NCI-H82 treated with DMSO at 0.1 percent for 48 hours (cell line): ENCODE measurements around the gene DTNBP1.

Source experiments
- DNase-seq: peaks from one replicate; lab custom pipeline; 2025; ENCODE audit not compliant: unreplicated experiment; lab: John Stamatoyannopoulos, UW

Gene DTNBP1

DNA sequence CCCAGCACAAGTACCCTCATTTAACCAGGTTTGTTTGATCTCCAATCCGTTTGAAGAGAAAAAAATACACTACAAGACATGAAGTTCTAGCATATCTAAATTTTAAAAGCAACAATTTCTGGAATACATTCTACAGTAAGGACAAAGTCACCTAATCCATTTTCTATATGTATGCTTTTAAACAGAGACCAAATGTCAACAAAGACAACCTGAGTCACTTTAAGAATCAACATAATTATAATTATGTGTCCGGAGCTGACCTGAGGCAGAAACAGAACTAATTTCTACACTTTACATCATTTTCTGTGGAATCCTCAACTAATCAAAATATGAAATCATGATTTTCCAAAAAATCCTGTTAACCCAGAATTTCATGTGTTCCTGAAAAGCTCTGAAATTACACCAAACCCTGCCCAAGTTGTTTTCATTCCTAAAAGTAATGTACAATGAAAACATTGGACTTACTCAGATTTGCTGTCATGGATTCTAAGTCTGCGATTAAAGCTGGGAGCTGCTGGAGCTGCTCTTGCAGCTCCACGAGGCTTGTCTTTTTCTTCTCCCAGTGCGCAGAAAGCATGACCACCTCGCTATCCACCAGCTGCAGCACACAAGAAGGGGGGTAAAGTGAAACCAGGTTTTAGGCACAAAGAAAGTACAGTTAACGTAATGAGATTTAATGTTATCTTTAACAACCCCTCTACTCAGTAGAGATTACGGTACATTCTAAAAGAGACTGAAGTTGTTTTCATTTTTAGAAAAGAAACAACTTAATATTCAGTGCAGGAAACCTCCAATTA is 35.8 kb downstream of the DTNBP1 start:
- DNase-seq: peak; percentile 69

DNA sequence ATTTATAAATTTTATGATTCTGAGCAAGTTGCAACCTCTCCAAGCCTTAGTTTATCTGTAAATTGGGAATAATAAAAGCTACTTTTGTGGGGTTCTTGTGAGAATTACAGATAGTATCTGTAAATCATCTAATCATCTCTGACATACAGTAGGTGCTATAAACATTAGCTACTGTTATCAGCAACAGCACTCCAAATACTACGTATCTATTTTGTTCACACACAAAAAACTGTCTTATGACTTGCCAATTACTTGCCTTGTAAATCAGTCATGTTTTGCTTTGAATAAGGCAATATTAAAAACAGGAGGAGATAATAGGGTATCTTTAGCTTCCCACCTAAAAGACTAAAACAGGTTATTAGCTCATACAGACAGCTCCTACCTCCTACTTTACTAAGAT is 36.7 kb downstream of the DTNBP1 start:
- no peak for DNase-seq

DNA sequence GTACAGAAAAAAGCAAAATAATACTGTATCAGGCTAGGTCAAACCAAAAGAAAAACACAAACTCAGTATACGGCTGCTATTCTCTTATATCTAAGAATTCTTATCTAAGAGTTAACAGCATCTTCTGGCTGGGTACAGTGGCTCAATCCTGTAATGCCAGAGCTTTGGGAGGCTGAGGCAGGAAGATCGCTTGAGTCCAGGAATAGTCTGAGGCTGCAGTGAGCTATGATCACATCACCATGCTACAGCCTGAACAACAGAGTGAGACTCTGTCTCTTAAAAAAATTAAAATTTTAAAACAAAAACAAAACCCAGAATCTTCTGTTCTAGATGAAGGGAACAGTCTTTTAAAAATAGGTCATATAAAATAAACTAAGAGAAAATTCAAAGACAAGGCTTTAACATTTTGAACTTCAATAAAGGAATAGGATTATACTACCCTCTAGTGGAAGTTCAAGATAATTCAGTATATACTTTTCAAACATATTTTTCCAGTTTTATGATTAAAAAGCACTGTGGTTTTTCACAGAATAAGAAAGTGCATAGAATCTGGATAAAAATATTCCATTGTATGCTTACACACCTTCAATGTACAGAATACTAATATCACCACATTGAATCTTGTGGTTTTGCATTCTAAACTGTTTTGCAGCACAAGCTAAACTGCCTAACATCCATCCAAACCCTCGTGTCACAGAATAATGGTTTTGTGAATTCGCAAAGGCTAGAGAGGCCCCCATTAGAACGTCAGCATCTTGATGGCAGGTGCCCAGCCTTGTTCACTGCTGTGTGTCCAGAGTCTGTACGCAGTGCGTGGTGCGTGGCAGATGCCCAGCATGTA is 39.3 kb downstream of the DTNBP1 start:
- no peak for DNase-seq

DNA sequence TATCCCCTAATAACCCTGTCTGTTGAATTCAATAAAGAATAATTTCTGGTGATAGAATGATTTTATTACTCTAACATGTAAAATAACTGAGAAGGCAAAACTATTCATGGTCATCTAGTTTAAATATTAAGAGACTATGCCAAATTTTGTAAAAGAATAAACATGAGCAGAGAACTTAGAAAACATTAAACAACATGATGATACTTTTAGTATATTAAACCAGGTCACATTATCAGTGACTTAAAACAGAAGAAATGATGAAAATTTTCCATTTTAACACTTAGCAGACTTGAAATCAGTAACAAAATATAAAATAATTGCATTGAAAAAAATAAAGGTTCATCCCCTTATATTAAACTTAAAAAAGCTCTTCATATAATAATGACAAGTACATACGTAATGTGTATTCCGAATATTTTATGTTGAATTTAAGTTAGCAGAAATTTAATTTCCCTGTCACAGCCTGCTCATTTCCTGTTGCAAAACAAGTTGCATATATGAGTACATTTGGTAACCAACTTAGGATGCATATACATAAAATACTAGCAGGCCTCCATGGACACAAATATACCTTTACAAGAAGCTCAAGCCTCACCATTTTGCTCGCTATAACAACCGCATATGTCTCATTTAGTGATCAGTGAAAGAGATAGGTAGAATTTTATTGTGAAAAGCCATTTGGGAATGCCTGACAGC is 40.6 kb downstream of the DTNBP1 start:
- DNase-seq: no peak

DNA sequence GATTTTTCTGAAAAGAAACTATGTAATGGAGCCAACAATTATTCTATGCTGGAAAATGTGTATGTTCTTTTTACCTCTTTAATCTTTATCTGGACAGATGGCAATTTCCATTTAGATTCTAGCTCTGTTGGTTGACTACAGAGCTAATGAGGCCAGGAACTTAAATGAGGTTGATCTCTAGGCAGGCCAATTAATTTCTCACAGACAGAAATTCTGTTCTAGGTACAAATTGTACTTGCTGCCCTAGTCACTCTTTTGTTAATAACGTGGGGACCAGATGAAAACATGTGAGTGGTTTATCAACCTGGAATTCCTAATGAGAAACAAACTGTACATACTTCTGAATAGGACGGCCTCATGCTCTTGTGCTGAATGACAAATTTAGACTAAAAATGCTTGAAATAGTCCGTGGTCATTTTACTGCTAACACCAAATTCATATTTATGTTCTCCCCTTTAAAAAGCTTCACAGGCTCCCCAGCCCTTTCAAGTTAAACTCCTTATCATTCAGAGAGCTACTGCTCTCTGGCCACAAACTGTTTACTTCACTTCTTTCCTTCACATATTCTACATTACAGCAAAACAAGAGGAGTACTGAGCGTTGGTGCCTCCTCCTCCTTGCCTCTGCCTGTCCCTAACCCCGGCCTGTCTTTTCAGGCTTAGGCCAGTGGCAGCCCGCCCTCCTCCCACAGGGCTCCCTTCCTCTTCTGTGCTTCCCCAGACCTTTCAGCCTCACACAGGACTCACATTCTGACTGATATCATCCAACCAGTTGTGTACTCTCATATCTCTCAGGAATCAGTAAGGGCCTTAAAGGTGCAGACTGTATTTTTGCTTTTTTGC is 41.4 kb downstream of the DTNBP1 start:
- DNase-seq: peak; percentile 91

DNA sequence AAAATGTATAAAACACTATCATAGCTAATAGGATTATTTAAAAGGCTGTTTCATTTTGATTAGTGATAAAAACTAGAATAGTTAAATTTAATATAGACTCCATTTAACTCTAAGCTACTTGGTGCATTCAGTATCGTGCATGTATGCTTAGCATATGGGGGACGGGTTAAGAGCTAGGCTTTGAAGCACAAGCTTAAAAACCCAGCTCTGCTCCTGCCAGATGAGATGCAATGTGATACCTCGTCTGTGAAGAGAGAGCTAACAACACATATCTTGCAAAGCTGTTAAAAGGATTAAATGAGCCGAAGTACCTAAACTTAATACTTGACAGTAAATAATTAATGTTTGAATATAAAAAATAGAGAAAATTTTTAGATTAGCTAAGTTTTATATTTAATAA is 42.2 kb downstream of the DTNBP1 start:
- peak; percentile 93 for DNase-seq

DNA sequence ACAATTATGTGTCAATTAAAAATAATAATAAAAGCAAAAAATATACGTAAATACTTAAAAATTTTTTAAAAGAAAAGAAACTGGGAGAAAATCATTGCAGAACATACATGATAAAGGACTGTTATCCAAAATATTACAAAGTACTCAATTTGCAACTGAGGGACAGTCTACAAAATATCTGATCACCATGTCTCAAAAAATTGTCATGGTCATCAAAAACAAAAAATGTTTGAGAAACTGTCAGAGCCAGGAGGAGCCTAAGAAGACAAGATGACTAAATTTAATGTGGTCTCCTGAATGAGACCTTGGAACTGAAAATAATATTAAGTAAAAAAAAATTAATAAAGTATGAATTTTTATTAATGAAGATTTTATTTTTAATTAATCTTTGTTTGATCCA is 43.5 kb downstream of the DTNBP1 start:
- DNase-seq: no peak

DNA sequence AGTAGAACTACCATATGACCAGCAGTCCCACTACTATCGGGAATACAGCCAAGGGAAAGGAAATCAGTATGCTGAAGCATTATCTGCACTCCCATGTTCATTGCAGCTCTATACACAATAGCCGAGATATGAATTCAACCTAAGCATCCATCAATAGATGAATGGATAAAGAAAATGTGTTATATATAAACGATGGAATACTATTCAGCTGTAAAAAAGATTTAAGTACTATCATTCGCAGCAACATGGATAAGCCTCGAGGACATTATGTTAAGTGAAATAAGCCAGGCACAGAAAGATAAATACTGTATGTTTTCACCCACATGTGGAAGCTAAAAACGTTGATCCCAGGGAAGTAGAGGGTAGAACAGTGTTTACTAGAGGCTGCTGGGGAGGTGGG is 44.1 kb downstream of the DTNBP1 start:
- no peak for DNase-seq

DNA sequence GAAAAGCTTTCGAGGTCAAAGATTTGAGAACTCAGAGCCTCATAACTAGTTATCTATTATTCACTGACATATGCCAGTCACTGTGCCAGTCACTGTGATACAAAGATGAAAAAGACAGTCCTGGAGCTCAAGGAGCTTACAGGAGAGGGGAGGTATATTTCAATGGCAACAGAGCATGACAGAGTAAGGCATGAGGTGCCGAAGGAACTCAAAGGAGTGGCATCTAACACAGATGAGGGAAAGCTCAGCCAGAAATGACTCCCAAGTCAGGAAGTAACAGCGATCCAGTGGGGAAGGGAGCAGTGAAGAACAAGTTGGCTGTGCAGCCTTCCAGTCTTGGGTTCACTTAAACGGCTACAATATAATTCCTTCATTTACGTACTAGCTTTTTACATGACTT is 46.6 kb downstream of the DTNBP1 start:
- no peak for DNase-seq

DNA sequence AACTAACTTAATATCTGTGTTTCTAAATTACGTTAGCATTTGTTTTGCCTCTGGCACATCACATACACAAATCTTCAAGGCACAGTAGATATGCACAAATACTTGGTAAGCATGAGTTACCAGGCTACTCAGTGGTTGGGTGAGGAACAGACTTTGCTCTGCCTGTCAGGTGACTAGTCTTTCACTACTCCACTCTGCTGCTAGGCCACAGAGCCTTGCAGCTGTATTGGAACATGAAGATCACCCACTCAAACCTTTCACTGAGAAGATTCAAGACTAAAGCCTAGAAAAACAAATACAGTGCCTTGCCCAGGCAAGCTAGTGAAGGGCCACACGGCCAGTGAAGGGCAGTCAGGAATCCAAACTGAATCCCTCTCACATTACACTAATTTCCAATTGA is 47.0 kb downstream of the DTNBP1 start:
- DNase-seq: no peak

DNA sequence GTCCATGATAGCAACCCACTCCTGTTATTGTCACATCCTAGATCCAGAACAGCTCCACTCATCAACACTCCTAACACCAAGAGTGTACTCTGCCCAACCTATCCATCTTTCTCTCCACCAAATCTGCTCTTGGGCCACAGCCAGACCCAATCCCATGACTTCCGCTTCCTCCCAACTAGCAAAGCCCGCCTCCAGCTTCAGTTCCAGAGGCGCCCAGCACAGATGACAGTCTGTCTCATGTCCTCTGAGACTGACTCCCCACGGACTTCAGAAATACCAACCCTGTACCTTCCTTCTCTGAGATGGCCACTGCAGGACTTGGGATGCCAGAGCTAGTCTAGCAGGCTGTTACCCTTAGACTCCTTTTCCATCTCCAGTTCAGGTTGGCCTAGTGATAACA is 48.6 kb downstream of the DTNBP1 start:
- DNase-seq: no peak

DNA sequence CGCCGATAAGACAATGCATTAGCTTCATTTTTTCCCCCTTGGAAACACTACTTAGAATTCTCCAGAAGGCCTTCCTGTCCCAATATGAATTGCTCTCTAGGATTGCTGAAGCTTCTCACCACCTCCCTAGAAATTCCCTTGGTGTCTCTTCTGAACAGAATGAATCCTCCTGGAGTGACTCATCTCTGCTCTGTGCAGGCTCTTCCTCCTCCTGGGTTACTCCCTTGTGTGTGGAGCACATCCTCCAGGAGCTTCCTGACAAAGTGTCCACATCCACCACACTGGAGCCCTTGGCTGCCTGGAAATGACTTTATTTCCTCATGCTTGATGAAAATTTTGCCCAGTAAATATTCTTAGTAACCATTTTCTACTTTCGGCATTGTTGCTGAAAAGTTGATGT is 54.4 kb downstream of the DTNBP1 start:
- DNase-seq: no peak

DNA sequence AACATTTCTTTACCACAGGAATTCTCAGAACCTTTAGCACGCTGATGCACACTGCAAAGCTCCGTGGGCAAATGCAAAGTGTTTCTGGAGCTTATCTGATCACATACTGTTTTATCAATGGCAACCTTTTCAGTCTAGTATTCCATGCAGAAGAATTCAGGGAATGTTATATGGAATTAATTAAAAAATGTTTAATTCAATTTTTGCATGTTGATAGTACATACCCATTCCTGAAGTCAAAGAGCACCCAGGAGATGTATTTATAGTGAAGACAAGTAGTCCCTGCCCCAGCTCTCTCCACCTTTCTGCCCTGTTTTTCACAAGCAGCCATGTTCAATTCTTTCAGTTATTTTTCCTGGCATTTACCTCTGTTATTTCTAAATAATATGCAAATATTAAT is 55.2 kb downstream of the DTNBP1 start:
- no peak for DNase-seq

DNA sequence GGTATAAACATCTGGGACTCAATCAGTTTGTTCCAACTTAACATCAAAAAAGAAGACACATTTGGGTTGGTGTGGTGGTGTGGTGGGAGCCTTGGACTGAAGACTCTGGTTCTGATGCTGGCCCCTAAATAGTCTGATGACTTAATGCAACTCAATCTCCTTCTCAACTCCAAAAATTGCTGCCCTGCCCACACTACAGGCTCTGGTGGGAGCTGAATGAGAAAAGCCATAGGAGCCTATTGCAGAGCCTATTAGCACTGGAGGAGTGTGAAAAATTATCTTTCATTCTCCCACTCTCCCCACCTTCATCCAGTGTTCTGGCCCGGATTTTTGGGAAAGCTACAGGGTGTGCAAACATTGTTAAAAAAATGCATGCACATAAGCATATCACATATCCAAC is 56.5 kb downstream of the DTNBP1 start:
- DNase-seq: no peak

DNA sequence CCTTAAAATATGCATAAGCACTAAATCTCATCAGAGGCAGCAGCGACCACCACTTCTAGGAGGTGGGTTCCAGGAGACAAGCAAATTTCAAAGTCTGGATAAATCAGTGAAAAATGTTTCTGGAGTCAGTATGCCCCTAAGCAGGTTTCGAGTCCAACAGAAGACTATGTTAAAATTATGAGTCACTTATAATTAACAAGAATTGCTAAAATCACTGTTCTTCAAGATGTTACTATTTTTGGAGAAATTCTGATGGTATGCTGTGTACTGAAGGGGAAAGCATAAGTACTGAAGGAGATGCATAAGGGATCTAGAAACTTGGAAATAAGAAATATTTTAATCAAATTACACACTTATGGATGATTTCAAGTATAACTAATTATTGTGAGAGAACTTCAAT is 58.0 kb downstream of the DTNBP1 start:
- no peak for DNase-seq

DNA sequence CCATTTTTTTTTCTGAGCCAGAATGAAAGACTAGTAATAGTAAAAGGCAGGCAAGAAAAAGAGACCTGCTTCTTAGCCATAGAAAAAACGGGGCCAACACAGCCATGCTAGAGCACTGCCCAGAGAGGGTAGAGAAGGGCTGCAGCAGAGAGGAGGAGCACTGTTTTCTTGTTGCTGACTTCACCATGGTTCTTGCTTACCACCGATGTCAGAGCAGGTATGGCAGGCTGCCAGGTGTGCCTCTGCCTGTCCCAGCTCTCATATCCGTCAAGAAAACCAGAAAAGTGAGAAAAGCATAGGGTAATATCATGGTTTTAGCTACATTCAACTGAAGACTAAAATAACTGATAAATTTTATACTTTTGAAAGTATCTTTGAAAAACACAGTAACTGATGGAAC is 60.7 kb downstream of the DTNBP1 start:
- no peak for DNase-seq

DNA sequence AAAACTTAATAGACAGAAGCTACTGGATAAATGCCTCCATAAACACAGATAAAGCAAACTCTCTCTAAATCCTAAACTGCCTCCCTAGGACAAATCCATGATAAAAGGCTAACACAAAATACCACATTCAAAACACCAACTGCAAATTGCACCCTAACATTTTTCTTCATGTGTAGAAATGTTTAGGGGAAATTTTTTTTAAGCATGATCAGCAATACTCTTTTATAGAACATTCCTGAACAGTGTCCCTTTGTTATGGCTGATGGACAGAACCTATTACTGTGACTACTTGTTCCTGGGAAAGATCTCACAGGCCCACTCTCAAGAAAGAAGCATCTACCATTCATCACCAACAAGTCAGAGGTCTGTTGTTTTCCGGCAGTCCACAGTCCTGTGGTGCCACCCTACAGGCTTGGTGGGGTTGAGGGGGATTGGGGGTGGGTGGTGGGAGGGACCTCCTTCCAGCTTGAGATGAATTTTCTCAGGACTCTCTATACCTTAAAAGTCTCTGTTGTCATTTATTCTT is 64.5 kb downstream of the DTNBP1 start:
- DNase-seq: no peak

DNA sequence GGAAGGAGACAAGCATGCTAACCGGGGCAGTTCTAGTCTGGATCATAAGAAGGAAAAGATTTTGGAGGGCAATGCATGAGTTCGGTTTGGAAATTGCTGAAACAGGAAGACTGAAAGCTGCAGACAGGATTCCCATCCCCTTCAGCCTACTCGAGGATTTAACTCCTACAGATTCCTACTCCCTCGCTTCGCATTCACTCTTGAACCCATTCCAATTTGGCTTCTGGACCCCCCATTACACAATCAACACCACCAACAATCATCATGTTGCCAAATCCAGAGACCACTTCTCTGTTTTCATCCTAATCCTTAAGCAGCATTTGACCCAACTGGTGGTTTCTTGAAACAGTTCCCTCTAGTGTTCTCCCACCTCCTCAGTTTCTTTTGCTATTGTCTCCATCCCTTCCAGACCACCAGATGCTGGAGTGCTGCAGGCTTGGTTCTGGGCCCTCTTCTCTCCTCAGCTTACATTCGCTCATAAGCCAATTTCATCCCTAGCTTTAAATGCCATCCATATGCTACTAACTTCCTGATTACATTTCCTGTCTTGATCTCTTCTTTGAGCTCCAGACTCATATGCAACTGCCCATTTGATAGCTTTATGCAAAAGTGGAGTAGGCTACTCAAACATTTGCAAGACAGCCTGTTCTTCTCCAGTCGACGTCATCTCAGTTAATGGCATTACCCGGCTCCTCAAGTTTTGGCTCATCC is 66.5 kb downstream of the DTNBP1 start:
- peak; percentile 78 for DNase-seq

DNA sequence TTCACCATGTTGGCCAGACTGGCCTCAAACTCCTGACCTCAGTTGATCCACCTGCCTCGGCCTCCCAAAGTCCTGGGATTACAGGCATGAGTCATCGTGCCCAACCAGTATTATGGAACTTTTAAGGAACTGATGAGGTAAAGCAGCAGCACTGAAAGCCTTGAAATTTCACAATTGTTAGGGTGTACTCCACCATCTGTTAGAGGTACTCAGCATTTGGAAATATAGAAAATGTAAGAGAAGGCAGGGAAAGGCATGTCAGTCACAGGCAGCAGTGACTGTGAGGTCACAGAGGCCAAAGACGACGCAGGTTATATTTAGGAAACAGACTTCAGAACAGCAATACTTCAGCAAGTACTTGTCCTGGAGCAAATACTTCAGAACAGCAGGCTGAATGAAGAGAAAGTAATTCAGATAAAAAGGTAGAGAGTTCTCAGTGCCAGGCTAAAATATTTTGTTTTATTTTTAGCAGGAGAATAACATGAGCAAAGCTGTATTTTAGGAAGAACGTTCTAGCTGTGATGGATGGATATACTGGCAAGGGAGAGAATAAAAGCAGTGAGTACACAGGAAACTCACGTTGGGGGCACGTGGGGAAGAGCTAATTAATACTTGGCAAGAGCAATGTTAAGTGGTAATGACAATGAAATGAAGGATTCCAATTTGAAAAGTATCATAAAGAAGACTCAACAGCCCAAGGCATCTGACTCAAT is 67.2 kb downstream of the DTNBP1 start:
- DNase-seq: no peak
